IPS-11a (cell line): ENCODE data around the gene AKR1A1.
A peak's percentile ranks its signal among the peaks of the same experiment; 100 is the strongest.
"Not testable (repeated sequence)": the region's sequence is repeated elsewhere in the genome, so short reads cannot be mapped to it uniquely, and the experiment has no call there.

Source experiments
- H3K4me3 ChIP-seq: one replicate; pipeline ENCODE4 v1.5.1; 2013; ENCODE audit warnings: low read depth, low read length, control low read depth

The AKR1A1 gene

GRCh38 chr1:45550401-45551351 lies at the start of gene AKR1A1:
TSS of gene AKR1A1 (plus strand) at chr1:45550826. CDS start at chr1:45561795, 10,969 bp downstream.
- H3K4me3 ChIP-seq: peak within 1 kb of the TSS; percentile 75

- no peak overlapping the region for H3K4me3 ChIP-seq
Measured at GRCh38 chr1:45501505-45501859, 49.1 kb upstream of the AKR1A1 start.

GRCh38 chr1:45503462-45504360 lies 46.9 kb upstream of the AKR1A1 start:
- H3K4me3 ChIP-seq: no peak overlapping the region

GRCh38 chr1:45507195-45507594 lies 43.4 kb upstream of the AKR1A1 start:
- no peak overlapping the region for H3K4me3 ChIP-seq

DNA sequence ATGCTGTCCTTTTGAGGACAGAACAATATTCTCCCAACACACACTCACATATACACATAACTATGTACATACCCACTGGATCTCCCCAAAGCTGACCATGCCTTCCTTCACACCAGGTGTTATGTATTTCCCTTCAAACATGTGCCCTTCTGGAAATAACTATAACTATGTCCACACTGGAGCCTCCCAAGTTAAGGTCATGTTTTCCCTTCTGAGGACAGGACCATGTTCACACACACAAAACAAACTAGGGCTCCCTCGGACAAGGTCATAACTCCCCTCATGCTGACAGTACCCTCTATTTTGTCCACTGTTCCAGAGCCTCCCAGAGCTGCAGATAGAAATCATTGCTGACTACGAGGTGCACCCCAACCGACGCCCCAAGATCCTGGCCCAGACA lies 42.7 kb upstream of the AKR1A1 start:
- no peak overlapping the region for H3K4me3 ChIP-seq

- H3K4me3 ChIP-seq: no peak overlapping the region
Measured at GRCh38 chr1:45508295-45509151, 42.1 kb upstream of the AKR1A1 start.

DNA sequence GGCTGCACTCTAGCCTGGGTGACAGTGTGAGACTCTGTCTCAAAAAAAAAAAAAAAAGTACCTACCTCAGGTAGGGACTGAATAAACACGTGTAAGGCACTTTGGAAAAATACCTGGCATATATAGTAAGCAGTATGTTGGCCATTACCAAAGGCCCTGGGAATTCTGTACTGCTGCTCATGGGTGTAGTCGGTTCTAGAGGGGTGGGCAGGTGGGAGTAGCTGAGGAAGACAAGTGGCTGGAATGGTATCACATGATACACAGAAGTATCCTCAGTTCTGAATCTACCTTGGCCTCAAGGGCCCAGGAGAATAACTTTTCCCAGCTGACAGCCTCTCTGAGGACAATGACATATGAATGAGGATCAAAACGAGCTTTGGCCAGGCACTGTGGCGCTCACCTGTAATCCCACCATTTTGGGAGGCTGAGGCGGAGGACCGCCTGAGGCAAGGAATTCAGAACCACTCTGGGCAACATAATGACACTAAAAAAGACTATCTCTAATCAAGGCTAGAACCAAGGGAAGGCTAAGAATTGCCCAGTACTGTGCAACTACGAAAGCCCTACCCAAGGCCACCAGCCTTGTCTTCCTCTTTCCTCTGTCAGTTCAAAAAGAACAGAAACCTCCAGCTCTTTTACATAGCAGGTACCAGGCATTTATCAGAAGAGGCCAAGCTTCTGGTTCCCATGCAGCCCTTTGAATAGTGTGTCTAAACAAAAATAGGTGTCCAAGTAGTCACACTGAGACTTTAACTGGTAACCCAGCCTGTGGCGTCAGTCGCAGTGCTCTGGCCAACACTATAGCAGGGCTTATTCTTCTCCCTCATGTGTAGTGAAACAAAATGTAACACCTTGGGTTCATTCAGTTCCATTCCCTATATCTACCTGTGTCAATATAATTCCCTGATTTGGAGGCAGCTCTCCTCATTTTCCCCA lies 40.3 kb upstream of the AKR1A1 start:
- no peak overlapping the region for H3K4me3 ChIP-seq

DNA sequence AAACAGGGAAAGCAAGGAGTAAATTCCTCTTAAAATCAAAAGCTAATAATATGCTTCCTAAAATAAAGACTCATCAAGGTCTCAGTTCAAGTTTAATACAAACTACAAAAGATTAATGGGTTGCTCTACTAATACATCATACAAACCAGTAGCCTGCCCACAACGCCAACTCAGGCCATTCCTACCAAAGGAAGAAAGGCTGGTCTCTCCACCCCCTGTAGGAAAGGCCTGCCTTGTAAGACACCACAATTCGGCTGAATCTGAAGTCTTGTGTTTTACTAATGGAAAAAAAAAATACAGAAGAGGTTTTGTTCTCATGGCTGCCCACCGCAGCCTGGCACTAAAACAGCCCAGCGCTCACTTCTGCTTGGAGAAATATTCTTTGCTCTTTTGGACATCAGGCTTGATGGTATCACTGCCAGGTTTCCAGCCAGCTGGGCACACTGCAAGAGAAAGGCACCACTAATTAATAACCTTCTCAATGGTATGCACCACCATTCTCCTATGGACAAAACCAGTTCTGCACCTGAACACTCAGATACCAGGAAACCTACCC lies 39.6 kb upstream of the AKR1A1 start:
- no peak overlapping the region for H3K4me3 ChIP-seq

DNA sequence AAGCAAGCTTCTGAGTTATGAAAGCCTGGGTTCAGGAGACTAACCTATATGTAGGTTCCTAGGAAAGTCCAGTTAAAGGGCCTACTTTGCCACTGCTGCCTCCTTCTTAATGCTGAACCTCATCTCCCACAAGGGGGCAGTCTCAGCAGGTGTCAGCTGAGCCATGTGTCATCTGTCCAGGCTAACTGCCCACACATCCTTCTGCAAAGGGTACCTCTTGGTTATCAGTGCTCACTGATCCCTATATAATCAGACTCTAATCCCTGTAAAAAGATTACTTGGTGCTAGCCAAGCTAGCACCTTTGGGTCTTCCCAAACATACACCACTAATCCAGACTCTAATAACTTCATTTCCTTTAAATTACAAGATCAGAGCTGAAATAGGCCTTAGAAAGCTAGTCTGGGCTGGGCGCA lies 38.0 kb upstream of the AKR1A1 start:
- no peak overlapping the region for H3K4me3 ChIP-seq

DNA sequence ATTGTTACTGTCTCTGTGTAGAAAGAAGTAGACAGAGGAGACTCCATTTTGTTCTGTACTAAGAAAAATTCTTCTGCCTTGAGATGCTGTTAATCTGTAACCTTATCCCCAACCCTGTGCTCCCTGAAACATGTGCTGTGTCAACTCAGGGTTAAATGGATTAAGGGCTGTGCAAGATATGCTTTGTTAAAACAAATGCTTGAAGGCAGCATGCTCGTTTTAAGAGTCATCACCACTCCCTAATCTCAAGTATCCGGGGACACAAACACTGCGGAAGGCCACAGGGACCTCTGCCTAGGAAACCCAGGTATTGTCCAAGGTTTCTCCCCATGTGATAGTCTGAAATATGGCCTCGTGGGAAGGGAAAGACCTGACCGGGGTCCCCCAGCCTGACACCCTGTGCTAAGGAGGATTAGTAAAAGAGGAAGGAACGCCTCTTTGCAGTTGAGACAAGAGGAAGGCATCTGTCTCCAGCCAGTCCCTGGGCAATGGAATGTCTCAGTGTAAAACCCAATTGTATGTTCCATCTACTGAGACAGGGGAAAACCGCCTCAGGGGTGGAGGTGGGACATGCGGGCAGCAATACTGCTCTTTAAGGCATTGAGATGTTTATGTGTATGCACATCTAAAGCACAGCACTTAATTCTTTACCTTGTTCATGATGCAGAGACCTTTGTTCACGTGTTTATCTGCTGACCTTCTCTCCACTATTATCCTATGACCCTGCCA lies 36.9 kb upstream of the AKR1A1 start:
- H3K4me3 ChIP-seq: not testable (repeated sequence)

- no peak overlapping the region for H3K4me3 ChIP-seq
Measured at GRCh38 chr1:45516036-45516435, 34.6 kb upstream of the AKR1A1 start.

GRCh38 chr1:45516465-45516864 lies 34.2 kb upstream of the AKR1A1 start:
- H3K4me3 ChIP-seq: no peak overlapping the region

- H3K4me3 ChIP-seq: not testable (repeated sequence)
Measured at GRCh38 chr1:45518366-45518765, 32.3 kb upstream of the AKR1A1 start.

DNA sequence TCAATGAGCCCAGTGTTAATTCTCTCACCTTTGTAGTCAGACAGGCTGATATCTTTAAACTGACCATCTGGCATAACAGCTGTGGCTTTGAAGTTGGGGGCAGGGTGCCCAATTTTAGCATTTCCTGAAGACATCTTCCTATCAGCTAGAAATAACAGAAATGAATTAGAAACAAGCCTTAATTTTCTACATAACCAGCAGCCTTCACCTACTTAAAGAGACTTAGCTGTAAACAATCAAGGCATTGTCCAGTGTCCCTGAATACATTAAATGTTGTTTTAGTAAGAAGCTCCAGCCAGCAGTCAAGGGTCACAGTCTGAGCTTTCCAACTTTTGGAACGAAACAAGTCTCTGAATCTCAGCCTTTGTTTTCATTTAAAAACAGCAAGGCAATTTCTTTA lies 31.7 kb upstream of the AKR1A1 start:
- H3K4me3 ChIP-seq: no peak overlapping the region

DNA sequence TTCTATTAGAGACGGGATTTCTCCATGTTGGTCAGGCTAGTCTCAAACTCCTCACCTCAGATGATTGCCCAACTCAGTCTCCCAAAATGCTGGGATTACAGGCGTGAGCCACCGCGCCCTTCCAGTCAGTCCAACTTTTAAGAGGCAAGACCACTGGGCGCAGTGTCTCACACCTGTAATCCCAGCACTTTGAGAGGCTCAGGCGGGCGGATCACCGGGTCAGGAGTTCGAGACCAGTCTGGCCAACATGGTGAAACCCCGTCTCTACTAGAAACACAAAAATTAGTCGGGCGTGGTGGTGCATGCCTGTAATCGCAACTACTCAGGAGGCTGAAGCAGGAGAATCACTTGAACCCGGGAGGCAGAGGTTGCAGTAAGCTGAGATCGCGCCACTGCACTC lies 30.9 kb upstream of the AKR1A1 start:
- H3K4me3 ChIP-seq: not testable (repeated sequence)

- peak within 1 kb of the TSS; percentile 95 for H3K4me3 ChIP-seq
Measured at GRCh38 chr1:45521413-45522323, 29.0 kb upstream of the AKR1A1 start, which contains the start of gene PRDX1. TSS of gene PRDX1 (minus strand) at chr1:45521884. CDS start at chr1:45519043, 2,841 bp downstream.

DNA sequence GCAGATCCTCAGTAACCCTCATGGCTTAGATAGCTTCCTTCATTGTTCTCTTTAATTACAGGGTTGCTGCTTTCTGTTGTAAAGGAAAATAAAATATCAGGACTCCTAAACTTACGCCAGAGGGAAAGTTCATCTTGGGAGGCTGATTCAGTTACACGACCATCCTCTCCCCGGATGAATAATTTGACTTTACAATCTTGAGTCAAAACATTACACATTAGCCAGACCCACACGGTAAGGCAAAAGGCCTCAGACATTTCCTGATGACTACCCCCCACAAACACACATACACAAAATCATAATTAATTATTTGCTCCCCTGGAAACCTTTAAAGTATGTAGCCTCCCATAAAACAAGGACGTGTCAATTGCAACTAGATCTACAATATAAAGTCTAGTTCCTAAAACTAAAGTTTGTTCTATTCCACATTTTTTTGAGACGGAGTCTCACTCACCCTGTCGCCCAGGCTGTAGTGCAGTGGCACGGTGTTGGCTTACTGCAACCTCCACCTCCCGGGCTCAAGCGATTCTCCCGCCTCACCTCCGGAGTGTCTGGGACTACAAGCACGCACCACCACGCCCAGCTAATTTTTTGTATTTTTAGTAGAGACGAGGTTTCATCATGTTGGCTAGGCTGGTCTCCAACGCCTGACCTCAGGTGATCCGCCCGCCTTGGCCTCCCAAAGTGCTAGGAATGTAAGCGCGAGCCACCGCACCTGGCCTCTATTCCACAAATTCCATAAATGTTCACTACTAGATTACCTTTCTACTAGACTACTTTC lies 28.1 kb upstream of the AKR1A1 start:
- peak overlapping the region; percentile 95 for H3K4me3 ChIP-seq
